ENCODE results near the gene IGFLR1. TPM values are rescaled to one million over a fixed set of nuclear protein-coding genes. Genes with fewer than 3 reads are reported as not detected.

Gene IGFLR1
- total RNA-seq, 1 donor from 2014 or later: 4.9 TPM

GRCh38 chr19:35745328-35746086 lies 3.3 kb upstream of the IGFLR1 start, which contains the start of the genes PSENEN and U2AF1L4:
Gene PSENEN, plus strand, starts transcription at chr19:35745651. Its CDS starts 280 bp downstream, at chr19:35745931.
Gene U2AF1L4, minus strand, starts transcription at chr19:35745418. Its CDS starts 27 bp downstream, at chr19:35745391.
- H3K27ac ChIP-seq (replicated peaks): peak within 1 kb of the TSS; percentile 100
- H3K27me3 ChIP-seq (ENCODE audit: low read depth): no peaks in the 10 kb centered on the region
- peak; percentile 10 for TF ChIP-seq CTCF (IDR thresholded peaks at IDR 0.05; ENCODE audit: borderline replicate concordance)
- DNase-seq: peak; percentile 96
- H3K4me3 ChIP-seq: peak within 1 kb of the TSS; percentile 87
- H3K9me3 ChIP-seq (replicated peaks): no peaks in the 10 kb centered on the region
- H3K4me1 ChIP-seq: peaks cover 70% of the 10 kb centered on the region
- intact Hi-C loops (cut with micrococcal nuclease): no loop called here
- H3K36me3 ChIP-seq: peaks cover 12% of the 10 kb centered on the region

- H3K27ac ChIP-seq (replicated peaks): peak overlapping the region; percentile 100
- peak; percentile 95 for DNase-seq
- intact Hi-C loops (cut with micrococcal nuclease): no loop called here
- no peaks in the 10 kb centered on the region for H3K9me3 ChIP-seq (replicated peaks)
- peak; percentile 52 for TF ChIP-seq CTCF (IDR thresholded peaks at IDR 0.05; ENCODE audit: borderline replicate concordance)
- H3K4me1 ChIP-seq: peaks cover 69% of the 10 kb centered on the region
- H3K27me3 ChIP-seq (ENCODE audit: low read depth): no peaks in the 10 kb centered on the region
- peaks cover 12% of the 10 kb centered on the region for H3K36me3 ChIP-seq
- H3K4me3 ChIP-seq: peak overlapping the region; percentile 87
These were observed 2.4 kb upstream of the IGFLR1 start for GRCh38 chr19:35744430-35745327.

GRCh38 chr19:35743640-35744429 lies 1.6 kb upstream of the IGFLR1 start:
- H3K9me3 ChIP-seq (replicated peaks): no peaks in the 10 kb centered on the region
- no peak for DNase-seq
- H3K4me1 ChIP-seq: peaks cover 67% of the 10 kb centered on the region
- TF ChIP-seq CTCF (IDR thresholded peaks at IDR 0.05; ENCODE audit: borderline replicate concordance): no peak
- peak overlapping the region; percentile 87 for H3K4me3 ChIP-seq
- intact Hi-C loops (cut with micrococcal nuclease): no loop called here
- H3K27me3 ChIP-seq (ENCODE audit: low read depth): no peaks in the 10 kb centered on the region
- peak overlapping the region; percentile 100 for H3K27ac ChIP-seq (replicated peaks)
- H3K36me3 ChIP-seq: peaks cover 15% of the 10 kb centered on the region

GRCh38 chr19:35741203-35741515 lies 1.1 kb downstream of the IGFLR1 start:
- Histone ChIP-seq H3K36me3 (peaks cover 42% of the 10 kb centered on the region), H3K4me1 (peaks cover 45% of the 10 kb centered on the region)
- TF ChIP-seq CTCF (IDR thresholded peaks at IDR 0.05; ENCODE audit: borderline replicate concordance): no peak

More at GRCh38 chr19:35741203-35741515, 1.1 kb downstream of the IGFLR1 start:
- Histone ChIP-seq H3K4me3 (peak overlapping the region; percentile 82), H3K27me3 (ENCODE audit: low read depth) (no peaks in the 10 kb centered on the region), H3K9me3 (replicated peaks) (no peaks in the 10 kb centered on the region), H3K27ac (replicated peaks) (peak overlapping the region; percentile 89)
- intact Hi-C loops (cut with micrococcal nuclease): no loop called here
- DNase-seq: no peak

Measured in left ventricle myocardium inferior (tissue), 1 donor.